ENCODE data around the gene PARP15.

PARP15 gene

GRCh38 chr3:122621112-122621511 lies 43.7 kb downstream of the PARP15 start:
- Histone ChIP-seq H3K4me3 (ENCODE audit: low read depth, low read length) (no peak overlapping the region), H3K36me3 (replicated peaks) (no peaks in the 10 kb centered on the region), H3K27me3 (replicated peaks) (no peaks in the 10 kb centered on the region), H3K27ac (no peak overlapping the region)
- in situ Hi-C loops (cut with HindIII; ENCODE audit: low pct_ligation_motif_present, low sequenced_read_pairs), result no loop called here
- TF ChIP-seq, protein P1, sequence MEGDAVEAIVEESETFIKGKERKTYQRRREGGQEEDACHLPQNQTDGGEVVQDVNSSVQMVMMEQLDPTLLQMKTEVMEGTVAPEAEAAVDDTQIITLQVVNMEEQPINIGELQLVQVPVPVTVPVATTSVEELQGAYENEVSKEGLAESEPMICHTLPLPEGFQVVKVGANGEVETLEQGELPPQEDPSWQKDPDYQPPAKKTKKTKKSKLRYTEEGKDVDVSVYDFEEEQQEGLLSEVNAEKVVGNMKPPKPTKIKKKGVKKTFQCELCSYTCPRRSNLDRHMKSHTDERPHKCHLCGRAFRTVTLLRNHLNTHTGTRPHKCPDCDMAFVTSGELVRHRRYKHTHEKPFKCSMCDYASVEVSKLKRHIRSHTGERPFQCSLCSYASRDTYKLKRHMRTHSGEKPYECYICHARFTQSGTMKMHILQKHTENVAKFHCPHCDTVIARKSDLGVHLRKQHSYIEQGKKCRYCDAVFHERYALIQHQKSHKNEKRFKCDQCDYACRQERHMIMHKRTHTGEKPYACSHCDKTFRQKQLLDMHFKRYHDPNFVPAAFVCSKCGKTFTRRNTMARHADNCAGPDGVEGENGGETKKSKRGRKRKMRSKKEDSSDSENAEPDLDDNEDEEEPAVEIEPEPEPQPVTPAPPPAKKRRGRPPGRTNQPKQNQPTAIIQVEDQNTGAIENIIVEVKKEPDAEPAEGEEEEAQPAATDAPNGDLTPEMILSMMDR (IDR thresholded peaks at IDR 0.05; ENCODE audit: low read depth, low read length, missing control alignments), result no peak
- no peak for DNase-seq

DNA sequence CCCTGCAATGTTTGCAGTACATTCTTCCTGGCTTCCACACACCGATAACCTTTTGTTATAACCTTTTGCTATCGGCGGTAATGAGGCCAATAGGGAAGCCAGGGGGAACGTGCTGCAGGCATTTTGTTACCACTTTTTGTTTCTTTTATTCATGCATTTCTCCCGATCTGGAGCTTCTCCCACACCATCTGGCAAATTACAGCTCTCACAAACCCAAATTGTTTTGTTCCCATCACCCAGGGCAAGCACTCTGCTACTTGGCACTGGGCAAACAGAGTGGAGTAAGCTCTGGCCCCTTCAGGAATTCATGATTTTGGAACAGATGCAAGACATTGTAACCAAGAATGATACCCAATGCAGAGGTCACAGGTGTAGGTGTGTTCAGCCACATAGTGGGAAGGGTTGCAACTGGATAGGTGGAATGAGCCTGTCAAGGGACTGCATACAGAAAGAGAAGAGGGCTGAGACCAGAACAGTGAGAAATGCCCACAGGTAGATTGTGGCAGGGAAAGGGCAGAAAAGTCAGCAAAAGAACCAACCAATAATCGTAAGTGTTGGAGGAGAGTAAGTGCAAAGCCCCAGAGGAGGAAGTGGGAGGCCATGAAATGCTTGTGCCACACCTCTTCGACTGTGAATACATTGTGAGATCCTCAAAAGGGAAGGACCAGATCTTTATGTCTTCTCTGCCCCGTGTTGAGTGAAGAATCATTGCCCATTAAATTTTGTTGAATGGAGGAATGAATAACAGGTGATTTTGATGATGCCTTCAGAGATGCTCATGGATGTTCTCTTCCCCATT lies 45.8 kb downstream of the PARP15 start:
- in situ Hi-C loops (cut with HindIII; ENCODE audit: low pct_ligation_motif_present, low sequenced_read_pairs), result no loop called here
- Histone ChIP-seq H3K4me3 (ENCODE audit: low read depth, low read length) (no peak overlapping the region), H3K36me3 (replicated peaks) (no peaks in the 10 kb centered on the region), H3K27me3 (replicated peaks) (no peaks in the 10 kb centered on the region), H3K27ac (no peak overlapping the region)
- TF ChIP-seq, protein P1 (IDR thresholded peaks at IDR 0.05; ENCODE audit: low read depth, low read length, missing control alignments), result no peak
- no peak for DNase-seq

GRCh38 chr3:122626515-122627180 lies 49.2 kb downstream of the PARP15 start:
- no peak overlapping the region for H3K4me3 ChIP-seq (ENCODE audit: low read depth, low read length)
- no peak overlapping the region for H3K27ac ChIP-seq
- TF ChIP-seq, protein P1 (IDR thresholded peaks at IDR 0.05; ENCODE audit: low read depth, low read length, missing control alignments), result no peak
- no peak for DNase-seq
- H3K27me3 ChIP-seq (replicated peaks), result no peaks in the 10 kb centered on the region
- in situ Hi-C loops (cut with HindIII; ENCODE audit: low pct_ligation_motif_present, low sequenced_read_pairs), result no loop called here
- H3K36me3 ChIP-seq (replicated peaks), result no peaks in the 10 kb centered on the region

- no peaks in the 10 kb centered on the region for H3K27me3 ChIP-seq (replicated peaks)
- in situ Hi-C loops (cut with HindIII; ENCODE audit: low pct_ligation_motif_present, low sequenced_read_pairs), result no loop called here
- TF ChIP-seq, protein P1 (IDR thresholded peaks at IDR 0.05; ENCODE audit: low read depth, low read length, missing control alignments), result no peak
- no peak overlapping the region for H3K4me3 ChIP-seq (ENCODE audit: low read depth, low read length)
- no peak for DNase-seq
- H3K36me3 ChIP-seq (replicated peaks), result no peaks in the 10 kb centered on the region
- no peak overlapping the region for H3K27ac ChIP-seq
Measured at GRCh38 chr3:122627301-122627700, 49.9 kb downstream of the PARP15 start.

DNA sequence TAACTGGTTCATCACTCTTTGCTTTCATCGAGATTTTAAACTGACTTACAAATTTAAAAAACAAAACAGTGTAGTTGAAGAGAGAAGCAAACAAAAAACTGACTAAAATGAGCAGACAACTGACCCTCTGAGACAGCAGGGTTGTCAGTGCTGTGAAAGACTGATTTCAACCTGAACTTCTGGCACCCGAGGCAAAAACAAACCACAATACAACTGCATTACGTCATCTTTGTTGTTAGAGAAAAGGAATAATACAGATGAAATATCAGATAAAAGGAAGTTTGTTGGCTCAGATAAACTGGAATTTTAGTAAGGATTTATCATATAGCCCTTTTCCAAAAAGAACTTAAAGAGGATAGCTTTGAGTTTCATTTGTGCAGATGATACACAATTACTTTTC lies 51.1 kb downstream of the PARP15 start:
- in situ Hi-C loops (cut with HindIII; ENCODE audit: low pct_ligation_motif_present, low sequenced_read_pairs), result no loop called here

More for the DNA sequence above, 51.1 kb downstream of the PARP15 start:
- H3K36me3 ChIP-seq (replicated peaks), result no peaks in the 10 kb centered on the region
- H3K4me3 ChIP-seq (ENCODE audit: low read depth, low read length), result no peak overlapping the region
- H3K27ac ChIP-seq, result no peak overlapping the region
- H3K27me3 ChIP-seq (replicated peaks), result no peaks in the 10 kb centered on the region
- TF ChIP-seq, protein P1 (IDR thresholded peaks at IDR 0.05; ENCODE audit: low read depth, low read length, missing control alignments), result no peak
- DNase-seq, result peak; percentile 59

All from brain microvascular endothelial cell (primary cell).